ENCODE data around the gene PELI2. TPM values are rescaled to one million over a fixed set of nuclear protein-coding genes. Genes with fewer than 3 reads are reported as not detected.

The PELI2 gene
- total RNA-seq, 2 experiments from 2014 or later, result 2.2 to 3.8 TPM

DNA sequence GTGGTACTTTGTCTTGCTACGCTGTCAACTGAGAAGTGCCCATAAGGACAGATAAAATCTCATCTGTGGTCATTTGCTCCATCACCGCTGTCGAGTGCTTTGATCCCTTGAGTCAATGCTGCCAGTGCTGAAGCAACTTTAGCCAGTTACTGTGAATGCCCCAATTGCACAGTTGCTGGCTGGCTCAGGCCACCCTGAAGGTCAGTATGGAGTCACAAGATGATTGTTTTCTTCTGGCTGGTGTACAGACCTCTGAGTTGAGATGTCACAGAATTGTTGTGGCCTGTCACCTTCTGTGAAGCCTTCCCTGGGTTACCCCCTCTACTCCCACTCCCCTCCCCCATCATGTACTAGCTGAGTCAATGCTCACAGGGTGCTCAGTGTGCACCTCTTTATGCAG lies 92.9 kb downstream of the PELI2 start:
- POLR2A ChIA-PET, result no interaction called here
- Mint-ChIP-seq H3K27ac (no peak overlapping the region), H3K4me3 (no peak overlapping the region), H3K36me3 (ENCODE audit: low read depth) (no peaks in the 10 kb centered on the region), H3K9me3 (ENCODE audit: low read depth) (no peaks in the 10 kb centered on the region), H3K4me1 (peaks cover 12% of the 10 kb centered on the region), H3K27me3 (no peaks in the 10 kb centered on the region)
- DNase-seq, result no peak
- intact Hi-C loops (cut with DNase I, micrococcal nuclease), result no loop called here
- CTCF ChIA-PET, result interaction anchor here (0.7 kb wide), 1 partner anchor 107 kb away, joined by 3 read pairs; no protein-coding TSS in a partner anchor
- no peak for ATAC-seq

DNA sequence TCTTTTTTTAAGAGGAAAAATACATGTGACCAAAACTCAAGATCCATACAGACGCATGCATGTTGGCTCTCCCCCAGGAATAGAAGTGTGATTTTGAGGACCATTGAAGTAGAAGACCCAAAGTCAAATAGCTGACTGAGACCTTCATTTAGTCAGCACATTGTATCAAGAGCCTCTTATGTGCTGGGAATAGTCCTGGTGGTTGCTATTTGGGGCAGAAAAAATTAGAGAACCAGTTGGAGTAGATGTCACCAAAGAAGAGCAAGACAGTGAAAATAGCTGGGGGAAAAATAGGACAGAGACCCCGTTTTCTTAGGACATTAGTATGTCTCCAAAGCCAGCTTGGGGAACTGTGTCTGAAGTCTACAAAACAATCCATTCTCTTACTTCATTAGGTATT lies 93.6 kb downstream of the PELI2 start:
- Mint-ChIP-seq H3K27me3 (no peaks in the 10 kb centered on the region), H3K4me1 (peaks cover 16% of the 10 kb centered on the region), H3K9me3 (ENCODE audit: low read depth) (no peaks in the 10 kb centered on the region), H3K27ac (no peak overlapping the region), H3K36me3 (ENCODE audit: low read depth) (no peaks in the 10 kb centered on the region), H3K4me3 (no peak overlapping the region)
- no peak for ATAC-seq
- ChIA-PET POLR2A (no interaction called here), CTCF (interaction anchor here (0.7 to 1.2 kb wide), 2 partner anchors 108 to 128 kb away, joined by 3 to 5 read pairs; no protein-coding TSS in a partner anchor)
- intact Hi-C loops (cut with DNase I, micrococcal nuclease), result no loop called here
- no peak for DNase-seq

DNA sequence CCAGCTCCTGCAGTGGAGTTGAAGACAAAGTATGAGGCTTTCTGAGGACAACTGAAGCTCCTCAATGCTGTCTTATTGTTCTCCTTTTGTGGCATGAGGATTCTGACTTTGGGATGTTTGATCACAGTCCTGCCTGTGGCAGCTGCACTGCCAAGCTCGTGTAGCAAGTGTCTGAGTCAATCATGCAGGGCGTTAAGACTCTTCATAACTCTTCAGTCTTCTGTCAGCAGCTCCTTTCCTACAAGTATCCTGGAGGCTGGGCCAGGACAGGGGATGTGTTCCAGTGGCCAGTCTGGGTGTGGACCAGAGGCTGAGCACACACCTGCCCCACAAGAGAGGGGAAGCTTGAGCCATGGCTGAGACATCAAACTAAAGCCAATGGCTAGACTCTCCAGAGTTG lies 94.3 kb downstream of the PELI2 start:
- Mint-ChIP-seq H3K36me3 (ENCODE audit: low read depth) (no peaks in the 10 kb centered on the region), H3K9me3 (ENCODE audit: low read depth) (no peaks in the 10 kb centered on the region), H3K27me3 (no peaks in the 10 kb centered on the region), H3K4me1 (peaks cover 16% of the 10 kb centered on the region), H3K27ac (no peak overlapping the region), H3K4me3 (no peak overlapping the region)
- ChIA-PET POLR2A (no interaction called here), CTCF (interaction anchor here (1.2 kb wide), 1 partner anchor 128 kb away, joined by 5 read pairs; no protein-coding TSS in a partner anchor)
- no peak for DNase-seq
- ATAC-seq, result no peak
- intact Hi-C loops (cut with DNase I, micrococcal nuclease), result no loop called here

DNA sequence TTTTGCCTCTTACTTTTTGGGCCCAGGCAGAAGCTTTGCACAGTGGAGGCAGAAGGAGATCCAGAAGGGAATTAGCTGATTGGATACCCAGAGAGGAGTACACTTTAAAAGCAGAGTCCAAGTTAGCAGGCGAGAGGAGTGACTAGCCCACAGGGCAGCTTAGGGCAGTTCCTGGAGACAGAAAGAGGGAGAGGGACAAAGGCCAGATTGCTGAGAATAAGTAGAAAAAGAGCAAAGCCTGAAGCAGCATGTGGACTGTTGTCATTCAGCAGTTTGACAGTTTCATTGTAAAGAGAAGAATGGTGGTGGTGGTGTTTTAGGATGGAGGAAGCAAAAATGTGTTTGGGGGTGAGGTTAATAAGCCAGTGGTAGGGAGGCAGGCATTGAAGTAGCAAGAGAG lies 95.1 kb downstream of the PELI2 start:
- no peak for DNase-seq
- Mint-ChIP-seq H3K27me3 (no peaks in the 10 kb centered on the region), H3K27ac (no peak overlapping the region), H3K4me1 (peaks cover 16% of the 10 kb centered on the region), H3K4me3 (no peak overlapping the region), H3K36me3 (ENCODE audit: low read depth) (no peaks in the 10 kb centered on the region), H3K9me3 (ENCODE audit: low read depth) (no peaks in the 10 kb centered on the region)
- ATAC-seq, result no peak
- ChIA-PET CTCF (no interaction called here), POLR2A (no interaction called here)
- intact Hi-C loops (cut with DNase I, micrococcal nuclease), result no loop called here

DNA sequence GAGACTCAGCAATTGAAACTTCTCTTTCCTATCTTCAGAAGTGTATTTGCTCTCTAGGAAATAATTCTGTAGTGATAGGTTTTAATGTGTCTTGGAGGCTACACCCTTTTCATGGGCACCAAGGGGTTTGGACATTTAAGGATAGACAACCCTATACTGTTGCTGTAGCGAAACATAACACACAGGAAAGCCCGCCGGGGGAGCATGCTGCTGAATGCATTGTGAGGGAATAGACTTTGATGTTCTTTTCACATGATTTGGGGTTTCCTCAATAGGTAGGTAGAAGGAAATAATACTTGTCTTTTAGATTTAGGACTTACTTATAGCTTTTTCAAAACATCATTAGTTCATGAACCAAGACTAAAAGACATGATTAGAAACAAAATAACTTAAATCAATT lies 97.0 kb downstream of the PELI2 start:
- intact Hi-C loops (cut with DNase I, micrococcal nuclease), result no loop called here
- Mint-ChIP-seq H3K27me3 (no peaks in the 10 kb centered on the region), H3K27ac (no peak overlapping the region), H3K4me3 (no peak overlapping the region), H3K4me1 (peaks cover 16% of the 10 kb centered on the region), H3K36me3 (ENCODE audit: low read depth) (no peaks in the 10 kb centered on the region), H3K9me3 (ENCODE audit: low read depth) (no peaks in the 10 kb centered on the region)
- ChIA-PET CTCF (no interaction called here), POLR2A (interaction anchor here (0.6 kb wide), 1 partner anchor 10 kb away, joined by 3 read pairs; no protein-coding TSS in a partner anchor)
- no peak for DNase-seq
- ATAC-seq, result no peak

DNA sequence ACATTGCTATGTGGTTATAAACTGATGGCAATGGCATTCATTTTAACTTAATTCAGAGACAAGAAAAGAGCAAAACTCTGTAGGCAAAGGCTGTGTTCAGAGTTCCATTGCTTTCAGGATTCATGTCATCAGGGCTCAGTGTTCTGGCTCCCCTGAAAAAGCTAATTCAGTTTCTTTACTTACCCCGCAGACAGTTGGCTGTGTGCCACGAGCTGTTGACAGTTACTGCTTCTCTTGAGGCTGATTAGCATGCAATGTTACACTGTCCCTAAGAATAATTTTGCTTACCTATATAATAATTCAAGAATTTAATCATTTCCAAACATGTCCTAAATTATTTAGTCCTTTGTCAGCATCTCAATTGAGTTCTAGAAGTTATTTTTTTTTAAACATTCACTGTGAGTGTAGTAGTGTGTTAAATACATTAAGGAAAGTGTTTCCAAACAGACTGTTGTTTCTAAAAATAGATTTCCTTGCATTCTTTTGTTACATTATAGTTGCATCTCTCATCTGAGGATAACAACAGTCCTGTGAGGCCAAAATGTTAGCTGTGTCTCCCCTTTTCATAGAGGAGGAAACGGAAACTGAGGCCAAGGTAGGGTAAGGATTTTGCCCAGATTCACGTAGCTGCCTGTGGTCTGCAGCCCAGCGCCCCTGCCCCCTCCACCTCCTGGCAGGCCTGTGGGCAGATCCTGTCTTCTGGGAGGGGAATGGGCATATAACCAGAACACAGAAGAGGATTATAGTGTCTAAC lies 98.6 kb downstream of the PELI2 start:
- Mint-ChIP-seq H3K4me3 (no peak overlapping the region), H3K4me1 (peaks cover 16% of the 10 kb centered on the region), H3K9me3 (ENCODE audit: low read depth) (no peaks in the 10 kb centered on the region), H3K36me3 (ENCODE audit: low read depth) (no peaks in the 10 kb centered on the region), H3K27ac (no peak overlapping the region), H3K27me3 (no peaks in the 10 kb centered on the region)
- intact Hi-C loops (cut with DNase I, micrococcal nuclease), result no loop called here
- ChIA-PET POLR2A (no interaction called here), CTCF (no interaction called here)
- ATAC-seq, result no peak
- peak; percentile 30 for DNase-seq

DNA sequence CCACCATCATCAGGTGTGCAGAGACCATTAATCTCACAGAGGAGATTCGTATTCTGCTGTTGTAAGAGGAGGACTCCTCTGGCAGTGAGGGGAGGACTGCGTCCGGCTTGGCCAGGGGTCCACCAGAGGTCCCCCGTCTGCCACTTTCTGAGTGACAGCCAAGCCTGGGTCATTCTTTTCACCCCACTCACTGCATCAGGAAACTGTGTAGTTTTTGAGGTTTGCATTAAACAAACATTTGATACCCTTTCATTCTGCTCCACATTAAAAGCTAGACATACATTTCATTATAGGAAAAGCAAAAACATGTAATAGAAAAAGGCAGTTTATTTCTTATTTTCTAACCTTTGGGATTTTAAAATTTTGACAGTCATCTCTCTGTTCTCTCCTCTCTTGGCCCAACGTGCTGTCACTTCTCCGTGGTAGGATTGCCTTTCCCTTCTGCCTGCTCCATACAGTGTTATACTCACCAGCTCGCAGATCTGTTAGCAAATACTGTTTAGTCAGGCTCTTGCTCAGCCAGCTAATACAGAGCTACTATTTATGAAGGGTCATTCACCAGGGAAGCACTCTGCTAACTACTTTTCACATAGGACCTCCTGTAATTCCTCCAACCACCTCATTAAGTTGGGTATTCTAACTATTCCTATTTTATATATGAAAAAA lies 99.3 kb downstream of the PELI2 start:
- no peak for ATAC-seq
- POLR2A ChIA-PET, result no interaction called here
- no peaks in the 10 kb centered on the region for H3K27me3 Mint-ChIP-seq
- CTCF ChIA-PET, result no interaction called here
- intact Hi-C loops (cut with DNase I, micrococcal nuclease), result no loop called here
- H3K27ac Mint-ChIP-seq, result no peak overlapping the region
- H3K9me3 Mint-ChIP-seq (ENCODE audit: low read depth), result no peaks in the 10 kb centered on the region
- no peak overlapping the region for H3K4me3 Mint-ChIP-seq
- no peaks in the 10 kb centered on the region for H3K36me3 Mint-ChIP-seq (ENCODE audit: low read depth)
- peaks cover 18% of the 10 kb centered on the region for H3K4me1 Mint-ChIP-seq
- DNase-seq, result no peak

DNA sequence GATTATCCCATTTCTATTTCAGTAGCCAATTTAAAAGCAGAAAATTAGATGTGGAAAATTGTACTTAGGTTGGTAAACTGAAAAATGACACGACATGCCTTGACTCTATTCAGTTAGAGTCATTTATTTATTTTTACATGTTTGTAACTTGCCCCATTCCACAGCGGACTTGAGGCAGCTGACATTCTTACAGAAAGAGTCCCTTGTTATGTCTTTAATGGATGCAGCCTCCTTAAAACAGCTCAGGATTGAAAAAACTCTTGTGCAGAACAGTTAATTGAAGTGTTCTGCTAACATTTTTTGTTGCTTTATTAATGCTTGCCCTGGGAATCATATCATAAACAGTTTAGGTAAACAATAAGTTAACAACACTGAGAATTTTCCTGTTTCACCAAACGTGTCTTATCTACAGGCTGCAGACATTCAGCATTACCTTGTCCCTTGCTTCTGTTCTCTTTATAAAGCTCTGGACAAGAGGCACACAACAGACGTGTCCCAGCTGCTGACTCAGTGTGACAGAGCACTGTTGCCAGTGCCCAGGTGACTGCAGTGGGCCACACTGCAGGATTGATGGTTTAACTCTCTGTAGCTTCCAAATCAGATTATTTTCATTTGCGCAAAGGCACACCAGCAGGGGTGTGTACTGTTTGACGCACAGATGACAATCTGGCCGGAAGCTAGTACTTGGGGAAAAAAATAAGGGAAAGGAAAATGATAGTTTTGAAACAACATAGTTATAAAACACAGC lies 101.6 kb downstream of the PELI2 start:
- Mint-ChIP-seq H3K27me3 (no peaks in the 10 kb centered on the region), H3K4me1 (peaks cover 12% of the 10 kb centered on the region), H3K36me3 (ENCODE audit: low read depth) (no peaks in the 10 kb centered on the region), H3K27ac (no peak overlapping the region), H3K4me3 (no peak overlapping the region), H3K9me3 (ENCODE audit: low read depth) (no peaks in the 10 kb centered on the region)
- POLR2A ChIA-PET, result no interaction called here
- ATAC-seq (no peak), DNase-seq (no peak)
- CTCF ChIA-PET, result interaction anchor here (0.6 kb wide), 1 partner anchor 1068 kb away, joined by 3 read pairs; no protein-coding TSS in a partner anchor
- intact Hi-C loops (cut with DNase I, micrococcal nuclease), result no loop called here

DNA sequence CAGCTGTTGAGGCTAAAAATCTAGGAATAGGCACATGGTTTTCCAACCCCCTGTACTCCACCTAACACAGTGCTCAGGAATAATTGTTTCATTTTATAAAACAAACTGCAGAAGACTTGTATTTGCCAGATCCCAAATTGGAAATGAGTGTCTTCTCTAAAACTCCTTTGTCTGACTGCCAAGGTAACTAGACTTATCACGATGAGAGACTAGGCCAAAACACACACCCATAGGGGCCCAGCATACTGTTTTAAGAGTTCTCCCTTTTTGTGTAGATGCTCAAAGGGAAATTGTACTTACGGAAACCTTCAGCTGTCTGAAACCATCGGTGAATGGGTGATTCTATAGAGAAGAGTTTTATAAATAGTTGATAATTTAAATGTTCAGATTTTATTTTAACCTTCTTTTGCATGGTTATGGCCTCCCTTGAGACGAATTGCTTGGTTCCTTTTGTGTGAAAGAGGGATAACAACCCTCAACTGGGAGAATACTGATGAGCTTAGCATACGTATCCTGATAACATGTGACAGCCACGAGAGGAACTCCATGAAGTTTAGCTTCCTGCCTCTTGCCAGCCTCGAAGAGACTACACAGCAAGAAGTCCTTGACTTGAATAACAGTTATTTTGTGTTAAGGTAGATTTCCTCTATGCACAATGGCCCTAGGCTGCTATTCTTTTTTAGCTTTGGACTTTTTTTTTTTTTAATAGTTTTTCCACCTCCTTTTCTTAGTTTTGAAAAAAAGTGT lies 103.3 kb downstream of the PELI2 start:
- intact Hi-C loops (cut with DNase I, micrococcal nuclease), result no loop called here
- Mint-ChIP-seq H3K27ac (no peak overlapping the region), H3K36me3 (ENCODE audit: low read depth) (no peaks in the 10 kb centered on the region)

DNA sequence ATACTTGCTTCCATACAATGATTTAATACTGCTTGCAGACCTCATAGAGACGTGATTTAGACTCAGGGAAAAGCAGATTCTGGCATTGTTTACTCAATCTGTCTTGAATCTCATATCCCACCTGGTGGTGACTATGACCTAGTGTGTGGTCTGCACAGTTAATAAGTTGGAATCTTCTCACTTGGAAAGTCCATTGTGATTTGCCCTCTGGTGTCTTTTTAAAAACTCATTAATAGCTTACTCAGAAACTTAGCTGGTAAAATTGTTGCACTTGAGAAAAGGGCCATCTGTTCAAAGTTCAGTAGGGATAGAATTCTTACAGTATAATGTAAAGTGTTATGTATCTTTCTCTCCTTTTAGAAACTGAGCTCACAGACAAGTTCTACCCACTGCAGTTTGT lies 106.0 kb downstream of the PELI2 start:
- intact Hi-C loops (cut with DNase I, micrococcal nuclease), result no loop called here
- POLR2A ChIA-PET, result no interaction called here

More for the DNA sequence above, 103.3 kb downstream of the PELI2 start:
- POLR2A ChIA-PET, result no interaction called here
- ATAC-seq, result no peak
- peaks cover 3% of the 10 kb centered on the region for H3K4me1 Mint-ChIP-seq
- H3K27me3 Mint-ChIP-seq, result no peaks in the 10 kb centered on the region
- no peak overlapping the region for H3K4me3 Mint-ChIP-seq
- CTCF ChIA-PET, result interaction anchor here (0.6 to 1.8 kb wide), 3 partner anchors 17 to 119 kb away, joined by 5 to 6 read pairs (median 6); no protein-coding TSS in a partner anchor
- DNase-seq, result no peak
- H3K9me3 Mint-ChIP-seq (ENCODE audit: low read depth), result no peaks in the 10 kb centered on the region

More for the DNA sequence above, 106.0 kb downstream of the PELI2 start:
- Mint-ChIP-seq H3K27ac (no peak overlapping the region), H3K4me3 (no peak overlapping the region), H3K9me3 (ENCODE audit: low read depth) (no peaks in the 10 kb centered on the region), H3K36me3 (ENCODE audit: low read depth) (peaks cover 3% of the 10 kb centered on the region), H3K4me1 (peaks cover 2% of the 10 kb centered on the region), H3K27me3 (no peaks in the 10 kb centered on the region)
- CTCF ChIA-PET, result no interaction called here
- no peak for DNase-seq
- no peak for ATAC-seq

Measured in activated CD4-positive, alpha-beta T cell treated with anti-CD3 and anti-CD28 coated beads for 36 hours (primary cell).